ENCODE results near the gene ZNHIT6.

- TF ChIP-seq CTCF (IDR thresholded peaks at IDR 0.05 in 4 of 5, conservative IDR thresholded peaks at IDR 0.05 in 1 of 5) (peak in 4 of 5 experiments; percentile 18 to 49 (median 30)), POLR2A (IDR thresholded peaks at IDR 0.05) (no peak)
Measured at GRCh38 chr1:85692730-85693314, 15.4 kb downstream of the ZNHIT6 start.

Data from gastrocnemius medialis (tissue), 4 donors.